Breast epithelium (tissue), 4 donors: Measurements from ENCODE around the gene AUNIP. TPM values are rescaled to one million over a fixed set of nuclear protein-coding genes. Genes with fewer than 3 reads are reported as not detected.

Experiments
- DNase-seq, 2 donors: peaks; one replicate each; pipeline ENCODE4 v3.0.0-alpha.2; 2019; ENCODE audit warnings: low spot score in 2 of 2
- H3K27ac ChIP-seq, 2 donors: fragments of 200-600 bp; sonication (generic) in 1 of 2; one replicate each; pipeline ENCODE4 v1.5.1; 2016 to 2019; ENCODE audit warnings: mild to moderate bottlenecking in 1 of 2
- H3K27me3 ChIP-seq, 2 donors: fragments of 200-600 bp; sonication (generic) in 1 of 2; one replicate each; pipeline versions ENCODE4 v1.5.1 to v1.6.0; 2017 to 2019; ENCODE audit warnings: control low read depth in 1 of 2, mild to moderate bottlenecking in 1 of 2
- H3K36me3 ChIP-seq: fragments of 200-600 bp; one replicate; pipeline ENCODE4 v1.5.1; 2019
- H3K4me1 ChIP-seq, 2 donors: fragments of 200-600 bp; sonication (generic); one replicate each; pipeline ENCODE4 v1.5.1; 2016 to 2019; ENCODE audit warnings: control low read depth in 1 of 2
- H3K4me3 ChIP-seq, 3 donors: fragments of 200-600 bp; sonication (generic); 1 replicate in 2 of 3; 2 replicates in 1 of 3; pipeline ENCODE4 v1.5.1; 2016 to 2019; ENCODE audit warnings: mild to moderate bottlenecking in 3 of 3, moderate library complexity in 2 of 3
- H3K9me3 ChIP-seq, 2 donors: fragments of 200-600 bp; sonication (generic) in 1 of 2; one replicate each; pipeline ENCODE4 v1.5.1; 2016 to 2019; ENCODE audit warnings: control low read depth in 1 of 2
- POLR2A ChIP-seq: fragments of 450-650 bp; IDR thresholded peaks from one replicate; pipeline ENCODE4 v1.6.1; 2016; ENCODE audit warnings: antibody characterized with exemption, mild to moderate bottlenecking, moderate library complexity
- POLR2AphosphoS5 ChIP-seq, 3 donors: sonication (generic); formaldehyde crosslinking; IDR thresholded peaks; one replicate each; pipeline ENCODE4 v1.6.1; 2017; ENCODE audit warnings: antibody characterized with exemption in 3 of 3
- intact Hi-C: fragments of 100-400 bp; cut with DNase I; formaldehyde crosslinking; loops from one replicate; pipeline ENCODE4 v1.15.1; 2023; ENCODE audit warnings: low total_unique reads
- total RNA-seq, 3 donors: library from RNA; depleted of rRNA; stranded (reverse); fragments of >200 nt; gene quantifications; one replicate each; pipeline ENCODE4 v1.1.0, GENCODE V29; 2016
- TF ChIP-seq, protein P1 (sequence below), 3 donors: fragments of 450-650 bp; IDR thresholded peaks; one replicate each; pipeline ENCODE4 v1.5.1; 2016 to 2017; ENCODE audit warnings: antibody characterized with exemption in 3 of 3, mild to moderate bottlenecking in 3 of 3, moderate library complexity in 3 of 3

Gene AUNIP
- total RNA-seq, 3 donors from 2014 or later, result 0.33 to 0.88 TPM; not detected in 1

DNA sequence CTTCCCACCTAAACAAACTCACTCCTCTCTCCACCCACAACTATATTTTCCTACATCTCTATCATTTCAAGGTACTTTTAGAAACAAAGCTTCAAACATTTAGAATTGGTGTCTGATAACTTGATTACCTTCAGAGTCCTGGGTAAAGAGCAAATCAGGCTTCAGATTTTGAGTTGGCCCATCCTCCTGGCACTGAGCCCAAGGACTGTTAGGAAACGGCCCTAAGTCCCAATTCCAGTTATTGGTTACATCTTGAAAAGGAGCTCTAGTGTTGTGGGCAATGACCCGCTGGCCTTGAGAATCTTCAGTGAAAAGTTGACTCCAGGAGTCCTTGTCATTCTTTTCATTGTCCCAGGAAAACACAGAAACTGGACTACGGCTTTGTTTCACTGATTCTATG, 24.4 kb downstream of the AUNIP start:
- Histone ChIP-seq H3K27ac (no peak overlapping the region), H3K4me3 (no peak overlapping the region), H3K9me3 (no peaks in the 10 kb centered on the region), H3K4me1 (no peaks in the 10 kb centered on the region), H3K36me3 (peaks cover 8% of the 10 kb centered on the region), H3K27me3 (no peaks in the 10 kb centered on the region)
- intact Hi-C loops, result loop anchor here (5.0 kb wide), 1 partner anchor 588 kb away; the partner anchor contains the start of gene RSRP1
- no peak for TF ChIP-seq POLR2A
- TF ChIP-seq, protein P1, sequence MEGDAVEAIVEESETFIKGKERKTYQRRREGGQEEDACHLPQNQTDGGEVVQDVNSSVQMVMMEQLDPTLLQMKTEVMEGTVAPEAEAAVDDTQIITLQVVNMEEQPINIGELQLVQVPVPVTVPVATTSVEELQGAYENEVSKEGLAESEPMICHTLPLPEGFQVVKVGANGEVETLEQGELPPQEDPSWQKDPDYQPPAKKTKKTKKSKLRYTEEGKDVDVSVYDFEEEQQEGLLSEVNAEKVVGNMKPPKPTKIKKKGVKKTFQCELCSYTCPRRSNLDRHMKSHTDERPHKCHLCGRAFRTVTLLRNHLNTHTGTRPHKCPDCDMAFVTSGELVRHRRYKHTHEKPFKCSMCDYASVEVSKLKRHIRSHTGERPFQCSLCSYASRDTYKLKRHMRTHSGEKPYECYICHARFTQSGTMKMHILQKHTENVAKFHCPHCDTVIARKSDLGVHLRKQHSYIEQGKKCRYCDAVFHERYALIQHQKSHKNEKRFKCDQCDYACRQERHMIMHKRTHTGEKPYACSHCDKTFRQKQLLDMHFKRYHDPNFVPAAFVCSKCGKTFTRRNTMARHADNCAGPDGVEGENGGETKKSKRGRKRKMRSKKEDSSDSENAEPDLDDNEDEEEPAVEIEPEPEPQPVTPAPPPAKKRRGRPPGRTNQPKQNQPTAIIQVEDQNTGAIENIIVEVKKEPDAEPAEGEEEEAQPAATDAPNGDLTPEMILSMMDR (IDR thresholded peaks at IDR 0.05), result no peak
- no peak for DNase-seq

DNA sequence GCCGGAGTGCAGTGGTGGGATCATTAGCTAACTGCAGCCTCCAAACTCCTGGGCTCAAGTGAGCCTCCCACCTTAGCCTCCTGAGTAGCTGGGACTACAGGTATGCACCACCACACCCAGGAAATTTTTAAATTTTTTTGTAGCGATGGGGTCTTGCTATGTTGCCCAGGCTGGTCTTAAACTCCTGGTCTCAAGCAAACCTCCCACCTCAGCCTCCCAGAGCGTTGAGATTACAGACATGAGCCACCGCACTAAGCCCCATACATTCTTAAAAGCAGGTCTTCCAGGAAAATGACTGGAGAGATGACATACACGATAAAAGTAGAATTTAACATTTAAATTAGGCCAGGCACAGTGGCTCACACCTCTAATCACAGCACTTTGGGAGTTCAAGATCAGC, 26.1 kb downstream of the AUNIP start:
- Histone ChIP-seq H3K4me3 (no peak overlapping the region), H3K4me1 (no peaks in the 10 kb centered on the region), H3K27me3 (no peaks in the 10 kb centered on the region), H3K9me3 (no peaks in the 10 kb centered on the region), H3K27ac (no peak overlapping the region), H3K36me3 (peaks cover 8% of the 10 kb centered on the region)
- intact Hi-C loops, result loop anchor here (5.0 kb wide), 1 partner anchor 586 kb away; the partner anchor contains the start of gene RSRP1
- DNase-seq, result no peak
- TF ChIP-seq POLR2AphosphoS5 (IDR thresholded peaks at IDR 0.05) (no peak), POLR2A (no peak)
- TF ChIP-seq, protein P1 (IDR thresholded peaks at IDR 0.05), result no peak

DNA sequence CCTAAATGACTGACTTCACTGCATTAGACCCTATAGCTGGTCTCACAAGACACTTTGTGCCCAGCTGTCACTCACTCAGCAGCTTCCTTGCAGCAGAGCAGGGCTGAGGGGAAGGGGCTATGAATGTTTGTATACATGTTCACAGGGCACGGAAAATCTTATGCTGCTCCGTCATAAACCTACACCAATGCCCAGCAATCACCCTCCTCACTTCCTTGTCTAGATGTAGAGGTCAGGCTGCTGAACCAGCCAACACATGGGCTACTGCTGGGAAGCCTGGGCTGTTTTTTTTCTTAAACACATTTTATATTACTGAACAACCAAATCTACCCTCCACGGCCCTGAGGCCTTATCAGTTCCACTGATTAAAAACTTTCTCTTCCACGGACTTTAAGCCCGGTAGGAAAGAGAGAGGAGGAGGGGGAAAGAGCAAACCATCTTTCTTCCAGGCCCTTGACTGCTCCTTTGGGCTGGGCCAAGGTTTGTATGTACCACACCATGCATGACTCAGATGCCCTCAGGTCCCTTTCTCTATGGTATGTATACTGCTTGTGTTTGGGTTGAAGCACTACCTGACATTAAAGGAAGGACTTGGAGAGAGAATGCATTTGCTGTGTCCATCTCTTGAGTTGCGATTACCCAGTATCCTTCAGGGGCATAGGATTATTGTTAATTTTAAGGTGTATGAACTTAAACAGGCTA, 26.8 kb downstream of the AUNIP start:
- intact Hi-C loops, result loop anchor here (5.0 kb wide), 1 partner anchor 585 kb away; the partner anchor contains the start of gene RSRP1
- Histone ChIP-seq H3K27me3 (no peaks in the 10 kb centered on the region), H3K9me3 (no peaks in the 10 kb centered on the region), H3K36me3 (peaks cover 8% of the 10 kb centered on the region), H3K4me1 (no peaks in the 10 kb centered on the region), H3K27ac (no peak overlapping the region), H3K4me3 (no peak overlapping the region)
- DNase-seq, result no peak
- TF ChIP-seq, protein P1 (IDR thresholded peaks at IDR 0.05), result no peak
- TF ChIP-seq POLR2A (no peak), POLR2AphosphoS5 (IDR thresholded peaks at IDR 0.05) (no peak)

DNA sequence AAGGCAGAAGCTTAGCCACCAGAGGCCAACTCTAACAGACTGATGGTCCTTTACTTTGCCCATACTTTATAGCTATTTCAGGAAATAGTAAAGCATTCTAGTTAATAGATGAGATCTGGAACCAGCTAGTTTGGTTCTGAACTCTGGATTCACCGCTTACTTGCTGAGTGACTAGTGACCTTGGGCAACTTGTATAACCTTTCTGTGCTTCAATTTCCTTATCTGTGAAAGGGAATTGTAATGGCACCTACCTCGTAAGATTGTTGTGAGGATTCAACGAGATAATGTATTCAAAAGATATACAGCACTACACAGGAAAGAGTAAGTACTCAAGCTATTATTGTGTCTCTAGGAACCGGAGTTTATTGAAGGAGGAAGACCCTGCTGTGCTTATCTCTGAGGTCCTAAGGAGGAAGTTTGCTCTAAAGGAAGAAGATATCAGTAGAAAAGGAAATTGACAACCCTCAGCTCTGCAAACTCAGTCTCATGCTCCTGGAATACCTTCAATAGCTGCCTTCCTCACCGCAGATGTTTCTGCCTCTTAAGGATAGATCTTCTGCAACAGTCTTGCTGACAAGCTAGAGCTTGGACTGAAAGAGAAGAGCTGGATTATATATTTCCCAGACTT, 27.6 kb downstream of the AUNIP start:
- Histone ChIP-seq H3K4me3 (no peak overlapping the region), H3K9me3 (no peaks in the 10 kb centered on the region), H3K27ac (no peak overlapping the region), H3K4me1 (no peaks in the 10 kb centered on the region), H3K36me3 (peaks cover 8% of the 10 kb centered on the region), H3K27me3 (no peaks in the 10 kb centered on the region)
- intact Hi-C loops, result loop anchor here (5.0 kb wide), 1 partner anchor 584 kb away; the partner anchor contains the start of gene RSRP1
- DNase-seq, result no peak
- TF ChIP-seq POLR2AphosphoS5 (IDR thresholded peaks at IDR 0.05) (no peak), POLR2A (no peak)
- TF ChIP-seq, protein P1 (IDR thresholded peaks at IDR 0.05), result no peak

DNA sequence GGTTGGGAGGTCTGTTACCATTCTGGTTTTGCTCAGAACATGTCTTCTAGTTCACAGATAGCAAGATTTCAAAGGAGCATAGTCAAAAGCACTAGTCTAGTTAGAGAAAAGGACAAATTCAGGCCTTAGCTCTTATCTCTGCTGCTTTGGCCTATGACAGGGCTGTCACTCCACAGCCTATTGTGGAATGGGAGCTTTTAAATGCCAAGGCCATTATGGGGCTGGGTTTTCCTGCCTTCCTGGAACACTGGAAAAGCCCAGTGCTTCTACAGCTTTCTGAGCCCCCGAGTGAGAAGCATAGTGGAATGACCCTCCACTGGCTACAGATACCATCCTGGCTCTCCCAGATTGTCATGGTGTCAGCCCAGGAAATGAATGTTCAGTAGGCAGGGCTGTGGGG, 30.2 kb downstream of the AUNIP start:
- TF ChIP-seq, protein P1 (IDR thresholded peaks at IDR 0.05), result no peak
- TF ChIP-seq POLR2AphosphoS5 (IDR thresholded peaks at IDR 0.05), result no peak
- no peak for TF ChIP-seq POLR2A
- no peak overlapping the region for H3K4me3 ChIP-seq
- H3K4me1 ChIP-seq, result no peaks in the 10 kb centered on the region
- H3K27ac ChIP-seq, result no peak overlapping the region
- intact Hi-C loops, result no loop called here
- H3K36me3 ChIP-seq, result peaks cover 8% of the 10 kb centered on the region
- no peaks in the 10 kb centered on the region for H3K27me3 ChIP-seq
- DNase-seq, result no peak
- no peaks in the 10 kb centered on the region for H3K9me3 ChIP-seq
